ENCODE results near the gene FRS3. TPM values are rescaled to one million over a fixed set of nuclear protein-coding genes. Genes with fewer than 3 reads are reported as not detected.

FRS3 gene
- total and polyA plus RNA-seq, 9 of the 15 experiments (the other 6 are each of a cell fraction or from before 2014, with no cell fraction given), result 0.03 to 3.7 (median 1.6) TPM

GRCh38 chr6:41728073-41728936, 51.4 kb downstream of the FRS3 start:
- peaks cover 16 to 26% of the 10 kb centered on the region in 2 experiments for H3K4me1 ChIP-seq (replicated peaks in 1 of 2; ENCODE audit: control insufficient read depth in 2 of 2, insufficient read depth in 2 of 2, low read length in 2 of 2)
- no peak for FAIRE-seq
- CTCF ChIA-PET (ENCODE audit: low intra/inter-chr PET ratio), result no interaction called here
- TF ChIP-seq HMG20B (CRISPR knock-in tag; IDR thresholded peaks at IDR 0.05), result no peak
- no peak for TF ChIP-seq MXD1 (CRISPR knock-in tag; IDR thresholded peaks at IDR 0.05; ENCODE audit: borderline replicate concordance, poor library complexity, severe bottlenecking)
- TF ChIP-seq BRF2 (IDR thresholded peaks at IDR 0.05; ENCODE audit: borderline replicate concordance, insufficient read depth, insufficient read length), result no peak
- TF ChIP-seq ETV5 (CRISPR knock-in tag; IDR thresholded peaks at IDR 0.05; ENCODE audit: low read depth), result no peak
- TF ChIP-seq ZNF263 (CRISPR knock-in tag; IDR thresholded peaks at IDR 0.05; ENCODE audit: borderline replicate concordance), result no peak
- no peak for TF ChIP-seq SMARCC2 (IDR thresholded peaks at IDR 0.05; ENCODE audit: low read depth)
- TF ChIP-seq NR0B1 (IDR thresholded peaks at IDR 0.05; ENCODE audit: partially characterized antibody), result no peak
- no peak for TF ChIP-seq ZNF75A (CRISPR knock-in tag; IDR thresholded peaks at IDR 0.05)
- no peak for TF ChIP-seq XRCC5 (IDR thresholded peaks at IDR 0.05; ENCODE audit: low read depth, low read length)
- no peak for TF ChIP-seq SMARCA4 (IDR thresholded peaks at IDR 0.05)
- no peak for TF ChIP-seq TEAD4 (IDR thresholded peaks at IDR 0.05; ENCODE audit: low read length)
- TF ChIP-seq TEAD4 (CRISPR knock-in tag; IDR thresholded peaks at IDR 0.05; ENCODE audit: borderline replicate concordance), result no peak
- no peak for TF ChIP-seq CBX3 (IDR thresholded peaks at IDR 0.05; ENCODE audit: borderline replicate concordance in 1 of 2, low read length in 2 of 2)
- no peak for TF ChIP-seq TAF1 (IDR thresholded peaks at IDR 0.05; ENCODE audit: control insufficient read depth, extremely low read depth, insufficient read depth, low read length, severe bottlenecking)
- no peak for TF ChIP-seq ZBTB26 (CRISPR knock-in tag; IDR thresholded peaks at IDR 0.05)

More at GRCh38 chr6:41728073-41728936, 51.4 kb downstream of the FRS3 start:
- Histone ChIP-seq H3K36me3 (ENCODE audit: control insufficient read depth, insufficient read depth, low read length) (no peaks in the 10 kb centered on the region), H3K27me3 (ENCODE audit: control insufficient read depth in 2 of 2, insufficient read depth in 2 of 2, low read length in 2 of 2) (peaks cover 0 to 28% of the 10 kb centered on the region in 2 experiments; a peak in 2 of 5 replicates), H4K20me1 (replicated peaks; ENCODE audit: control insufficient read depth, insufficient read depth, low read length) (peaks cover 15% of the 10 kb centered on the region; the same call in 1 of the 2 replicates), H3K79me2 (ENCODE audit: control insufficient read depth, insufficient read depth, low read length) (no peaks in the 10 kb centered on the region), H3K4me2 (ENCODE audit: insufficient read depth, low read length) (no peak overlapping the region), H3K9ac (ENCODE audit: insufficient read depth in 1 of 2, low read depth in 2 of 2, low read length in 2 of 2) (peak overlapping the region in 1 of 2 experiments; percentile 18; a peak in 1 of 4 replicates), H3K9me3 (replicated peaks; ENCODE audit: control insufficient read depth, insufficient read depth, low read depth, low read length) (no peaks in the 10 kb centered on the region), H3K9me1 (ENCODE audit: control insufficient read depth, insufficient read depth, low read length) (no peaks in the 10 kb centered on the region), H3K27ac (ENCODE audit: extremely low read depth, low read depth, low read length) (no peak overlapping the region), H3K4me3 (no peak overlapping the region), H2AFZ (ENCODE audit: low read depth, low read length) (no peak overlapping the region)
- DNase-seq (ENCODE audit: extremely low read depth in 1 of 4, low spot score in 3 of 4) (no peak), ATAC-seq (no peak)
- BruUV-seq (replicated peaks), result no TSS peak
- in situ Hi-C loops (cut with MboI), result no loop called here
- intact Hi-C loops (cut with micrococcal nuclease), result no loop called here
- 30% methylated on average over 18 of the region's 19 CpGs for WGBS (ENCODE audit: insufficient coverage, low coverage, missing lambda C conversion rate)
- POLR2A ChIA-PET, result interaction anchor here (1.0 to 1.2 kb wide), 2 partner anchors 11 to 98 kb away, joined by 3 read pairs; no protein-coding TSS in a partner anchor

Data from K562 (cell line).